Pancreas (tissue), 10 donors: ENCODE data around the gene FAM76B. TPM values are rescaled to one million over a fixed set of nuclear protein-coding genes. Genes with fewer than 3 reads are reported as not detected.

Experiments used
- ATAC-seq, 4 donors: fragments of 200-7000 bp; cut with Tn5 transposase; one replicate each; pipeline versions ENCODE4 v1.8.0 to v1.9.1; 2020; ENCODE audit warnings: mild to moderate bottlenecking in 4 of 4, moderate library complexity in 4 of 4
- DNase-seq, 6 donors: peaks; one replicate each; pipeline ENCODE4 v3.0.0-alpha.2; 2020
- FAIRE-seq: peaks from 2 replicates; lab custom pipeline; 2012; peaks lifted over from hg19 to GRCh38; lab: Jason Lieb, UNC
- H3K27ac ChIP-seq, 4 donors: fragments of 200-600 bp; sonication (generic); 1 replicate in 3 of 4; 2 replicates in 1 of 4; pipeline versions ENCODE4 v1.5.0 to v1.8.0; 2020
- H3K27me3 ChIP-seq, 4 donors: fragments of 200-600 bp; one replicate each; pipeline ENCODE4 v1.8.0; 2021
- H3K36me3 ChIP-seq, 3 donors: fragments of 200-600 bp; sonication (generic) in 1 of 3; one replicate each; pipeline versions ENCODE4 v1.5.0 to v1.8.0; 2020 to 2021
- H3K4me1 ChIP-seq, 3 donors: fragments of 200-600 bp; one replicate each; pipeline ENCODE4 v1.8.0; 2021
- H3K4me3 ChIP-seq, 4 donors: fragments of 200-600 bp; sonication (generic) in 2 of 4; one replicate each; pipeline versions ENCODE4 v1.5.0 to v1.8.0; 2020 to 2021
- H3K9me3 ChIP-seq, 4 donors: fragments of 200-600 bp; one replicate each; pipeline ENCODE4 v1.8.0; 2021
- WGBS, 2 donors: extraction: QIAGEN DNeasy Blood & Tissue Kit; methylation state at CpG; one replicate each; pipeline ENCODE4 v1.1.7; 2013; 5-methylcytosine and 5-hydroxymethylcytosine counted together
- intact Hi-C, 3 donors: fragments of 100-400 bp; cut with DNase I; formaldehyde crosslinking; loops; one replicate each; pipeline versions ENCODE4 v1.11.1 to v1.14.2; 2022
- polyA plus RNA-seq, 2 donors: library from polyadenylated mRNA; stranded (reverse); fragments of 200-250 nt; gene quantifications; one replicate each; pipeline ENCODE4 v1.2.3, GENCODE V29; 2013
- total RNA-seq, 6 donors: library from RNA; stranded (reverse); fragmentation: NEBNext Ultra II Directional in 4 of 6; extraction: Animal tissue kit (Norgen Biotek cat#: 25700) in 4 of 6; gene quantifications; one replicate each; pipeline versions ENCODE4 v1.2.1 to v1.2.4, GENCODE V29; 2021 to 2023
- TF ChIP-seq, protein P1 (sequence below), 4 donors: fragments of 200-600 bp; sonication (generic) in 3 of 4; IDR thresholded peaks; one replicate each; pipeline versions ENCODE4 v1.5.0 to v1.8.0; 2021; ENCODE audit warnings: antibody characterized with exemption in 4 of 4
- donor health status: healthy with polysubstance abuse.
- donor health status: DM: no; HTN: no; CAD: no; lungs with moderate emphysema.
- donor health status: DM: no; HTN: no; CAD: no.
- donor health status: control.
- donor health status: control.
- donor health status: Bipolar disorder and iron deficiency.
- donor health status: DM: yes; HTN: yes; CAD: no.
- donor health status: DM: no; HTN: no; CAD: no.
- donor health status: DM: no; HTN: no; CAD: no.
- donor health status: DM: yes; HTN: yes; CAD: no.

FAM76B gene
- total and polyA plus RNA-seq, 8 donors: 7.1 to 16.7 (median 9.3) TPM

GRCh38 chr11:95800438-95800837, 10.9 kb upstream of the FAM76B start:
- Histone ChIP-seq H3K4me1 (peaks cover 0 to 13% (median 7%) of the 10 kb centered on the region in 3 donors), H3K27ac (no peak overlapping the region), H3K4me3 (no peak overlapping the region), H3K36me3 (peaks cover 0 to 20% (median 0%) of the 10 kb centered on the region in 3 donors), H3K27me3 (no peaks in the 10 kb centered on the region), H3K9me3 (no peaks in the 10 kb centered on the region)
- FAIRE-seq (no peak), ATAC-seq (no peak), DNase-seq (no peak)
- WGBS, 2 donors: 93 to 97% methylated on average over 12 of the region's 12 CpGs
- intact Hi-C loops: no loop called here
- TF ChIP-seq, protein P1, sequence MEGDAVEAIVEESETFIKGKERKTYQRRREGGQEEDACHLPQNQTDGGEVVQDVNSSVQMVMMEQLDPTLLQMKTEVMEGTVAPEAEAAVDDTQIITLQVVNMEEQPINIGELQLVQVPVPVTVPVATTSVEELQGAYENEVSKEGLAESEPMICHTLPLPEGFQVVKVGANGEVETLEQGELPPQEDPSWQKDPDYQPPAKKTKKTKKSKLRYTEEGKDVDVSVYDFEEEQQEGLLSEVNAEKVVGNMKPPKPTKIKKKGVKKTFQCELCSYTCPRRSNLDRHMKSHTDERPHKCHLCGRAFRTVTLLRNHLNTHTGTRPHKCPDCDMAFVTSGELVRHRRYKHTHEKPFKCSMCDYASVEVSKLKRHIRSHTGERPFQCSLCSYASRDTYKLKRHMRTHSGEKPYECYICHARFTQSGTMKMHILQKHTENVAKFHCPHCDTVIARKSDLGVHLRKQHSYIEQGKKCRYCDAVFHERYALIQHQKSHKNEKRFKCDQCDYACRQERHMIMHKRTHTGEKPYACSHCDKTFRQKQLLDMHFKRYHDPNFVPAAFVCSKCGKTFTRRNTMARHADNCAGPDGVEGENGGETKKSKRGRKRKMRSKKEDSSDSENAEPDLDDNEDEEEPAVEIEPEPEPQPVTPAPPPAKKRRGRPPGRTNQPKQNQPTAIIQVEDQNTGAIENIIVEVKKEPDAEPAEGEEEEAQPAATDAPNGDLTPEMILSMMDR (IDR thresholded peaks at IDR 0.05): no peak

- WGBS, 2 donors: 94 to 97% methylated on average over 1 of the region's 1 CpG
- H3K27ac ChIP-seq: no peak overlapping the region
- no peak for ATAC-seq
- no peak for FAIRE-seq
- H3K27me3 ChIP-seq: no peaks in the 10 kb centered on the region
- H3K4me3 ChIP-seq: no peak overlapping the region
- intact Hi-C loops: no loop called here
- TF ChIP-seq, protein P1 (IDR thresholded peaks at IDR 0.05): no peak
- peaks cover 0 to 22% (median 13%) of the 10 kb centered on the region in 3 donors for H3K4me1 ChIP-seq
- H3K36me3 ChIP-seq: peaks cover 0 to 17% (median 0%) of the 10 kb centered on the region in 3 donors
- DNase-seq: no peak
- no peaks in the 10 kb centered on the region for H3K9me3 ChIP-seq
These were observed 10.0 kb upstream of the FAM76B start for GRCh38 chr11:95799546-95799945.

DNA sequence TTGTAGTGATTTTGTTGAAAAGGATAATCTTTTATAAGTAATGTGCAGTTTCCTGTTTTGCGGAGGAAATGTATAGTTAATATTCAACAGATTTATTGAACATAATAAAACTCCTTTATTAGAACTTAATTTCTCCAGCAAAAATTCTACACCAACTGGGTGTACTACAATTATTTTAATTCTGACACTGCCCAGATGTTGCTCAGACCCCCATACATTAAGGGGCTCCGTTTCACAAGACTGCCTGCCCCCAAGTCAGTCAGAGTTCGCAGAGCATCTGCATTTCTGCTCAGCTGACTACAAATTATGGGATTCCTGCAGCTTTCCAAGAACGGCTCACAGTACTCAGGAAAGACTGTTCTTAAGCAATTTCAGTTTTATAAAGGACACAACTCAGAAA, 6.9 kb upstream of the FAM76B start:
- DNase-seq: no peak
- peaks cover 0 to 13% (median 0%) of the 10 kb centered on the region in 3 donors for H3K36me3 ChIP-seq
- ATAC-seq: no peak
- peak overlapping the region in 1 of 4 donors; percentile 25 for H3K27ac ChIP-seq
- no peaks in the 10 kb centered on the region for H3K27me3 ChIP-seq
- WGBS, 2 donors: 65 to 68% methylated on average over 4 of the region's 4 CpGs
- H3K9me3 ChIP-seq: no peaks in the 10 kb centered on the region
- intact Hi-C loops: no loop called here
- TF ChIP-seq, protein P1 (IDR thresholded peaks at IDR 0.05): no peak
- H3K4me3 ChIP-seq: no peak overlapping the region
- peaks cover 0 to 37% (median 28%) of the 10 kb centered on the region in 3 donors for H3K4me1 ChIP-seq
- no peak for FAIRE-seq

DNA sequence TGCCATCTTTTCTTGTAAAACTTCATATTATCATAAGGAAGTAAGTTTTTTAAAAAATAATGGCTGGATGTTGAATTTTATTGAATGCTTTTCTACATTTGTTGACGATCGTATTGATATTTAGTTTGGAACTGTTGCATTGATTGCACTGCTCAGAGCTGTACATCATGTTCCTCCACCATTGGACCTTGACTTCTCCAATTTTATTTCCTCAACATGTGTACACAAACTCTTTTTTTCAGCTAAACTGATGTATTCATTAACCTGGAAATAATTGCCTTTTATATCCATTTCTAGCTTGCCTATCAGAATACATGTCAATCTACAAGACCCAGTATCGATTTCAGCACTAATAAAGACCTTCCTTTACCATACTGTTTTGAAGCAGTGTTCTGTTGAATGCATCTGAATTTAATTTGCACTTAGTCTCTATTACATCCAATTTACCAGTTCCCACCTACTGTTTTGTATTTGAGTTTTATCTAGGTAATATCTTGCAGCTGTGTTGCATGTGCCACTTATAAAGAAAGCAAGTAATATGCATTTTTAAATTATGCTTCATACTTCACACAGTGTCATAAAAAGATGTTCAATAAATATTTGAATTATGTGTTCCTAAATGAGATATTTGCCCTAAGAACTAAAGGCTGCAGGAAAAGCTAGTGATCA, 6.2 kb upstream of the FAM76B start:
- peaks cover 0 to 6% (median 0%) of the 10 kb centered on the region in 3 donors for H3K36me3 ChIP-seq
- TF ChIP-seq, protein P1 (IDR thresholded peaks at IDR 0.05): no peak
- WGBS, 2 donors: 11 to 16% methylated on average over 3 of the region's 3 CpGs
- no peak overlapping the region for H3K4me3 ChIP-seq
- ATAC-seq (peak in 3 of 4 donors; percentile 9 to 55 (median 36)), FAIRE-seq (no peak), DNase-seq (no peak)
- peak overlapping the region in 1 of 4 donors; percentile 25 for H3K27ac ChIP-seq
- H3K4me1 ChIP-seq: peaks cover 0 to 37% (median 28%) of the 10 kb centered on the region in 3 donors
- H3K9me3 ChIP-seq: no peaks in the 10 kb centered on the region
- intact Hi-C loops: no loop called here
- H3K27me3 ChIP-seq: no peaks in the 10 kb centered on the region

DNA sequence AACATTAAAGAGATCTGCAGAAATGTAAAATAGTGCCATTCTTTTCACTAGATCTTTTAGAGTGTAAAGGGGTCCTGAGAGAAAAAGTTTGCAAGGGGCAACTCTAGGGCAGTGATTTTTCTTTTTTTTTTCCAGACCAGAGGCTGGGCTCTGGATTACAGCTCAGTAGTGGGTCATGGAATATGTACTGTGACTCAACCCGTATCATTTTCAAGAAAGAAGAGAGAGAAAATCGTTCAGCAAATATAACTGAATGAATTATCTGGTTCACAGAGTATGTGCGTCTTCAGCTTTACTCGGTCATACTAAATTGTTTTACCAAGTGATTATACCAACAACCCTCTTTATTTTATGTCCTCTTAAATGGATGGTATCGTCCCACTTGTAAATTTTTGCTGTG, 4.5 kb upstream of the FAM76B start:
- peaks cover 0 to 37% (median 28%) of the 10 kb centered on the region in 3 donors for H3K4me1 ChIP-seq
- no peak for DNase-seq
- TF ChIP-seq, protein P1 (IDR thresholded peaks at IDR 0.05): no peak
- WGBS, 2 donors: 88 to 89% methylated on average over 5 of the region's 5 CpGs
- H3K9me3 ChIP-seq: no peaks in the 10 kb centered on the region
- no peaks in the 10 kb centered on the region for H3K27me3 ChIP-seq
- no peak for FAIRE-seq
- no peak overlapping the region for H3K27ac ChIP-seq
- no peak for ATAC-seq
- no peaks in the 10 kb centered on the region for H3K36me3 ChIP-seq
- H3K4me3 ChIP-seq: no peak overlapping the region
- intact Hi-C loops: no loop called here
